COR-L47 (cell line): Measurements from ENCODE around the gene CPNE1.
A peak's percentile ranks its signal among the peaks of the same experiment; 100 is the strongest.

Source experiments
- DNase-seq: peaks from one replicate; lab custom pipeline; 2025; lab: John Stamatoyannopoulos, UW

The CPNE1 gene

GRCh38 chr20:35620818-35621559, 43.7 kb downstream of the CPNE1 start:
- DNase-seq, result no peak

GRCh38 chr20:35619196-35620095, 45.3 kb downstream of the CPNE1 start:
- peak; percentile 64 for DNase-seq

- no peak for DNase-seq
Observed at GRCh38 chr20:35618263-35619131, 46.2 kb downstream of the CPNE1 start.

- DNase-seq, result peak; percentile 34
Observed at GRCh38 chr20:35617397-35618262, 47.1 kb downstream of the CPNE1 start.

GRCh38 chr20:35616465-35617396, 48.0 kb downstream of the CPNE1 start:
- no peak for DNase-seq

GRCh38 chr20:35615667-35616464, 48.8 kb downstream of the CPNE1 start, which contains the start of gene SPAG4:
TSS of gene SPAG4 (plus strand) at chr20:35615829. CDS start at chr20:35616004, 175 bp downstream.
- peak; percentile 96 for DNase-seq

GRCh38 chr20:35611482-35611881, 53.2 kb downstream of the CPNE1 start:
- DNase-seq, result no peak

- no peak for DNase-seq
Observed at GRCh38 chr20:35610833-35611427, 53.8 kb downstream of the CPNE1 start.

GRCh38 chr20:35607003-35607735, 57.5 kb downstream of the CPNE1 start:
- no peak for DNase-seq

GRCh38 chr20:35606127-35606526, 58.6 kb downstream of the CPNE1 start:
- DNase-seq, result no peak

- no peak for DNase-seq
Observed at GRCh38 chr20:35604449-35604747, 60.3 kb downstream of the CPNE1 start.

GRCh38 chr20:35603695-35604448, 60.8 kb downstream of the CPNE1 start:
- no peak for DNase-seq

GRCh38 chr20:35602851-35603495, 61.7 kb downstream of the CPNE1 start:
- no peak for DNase-seq

GRCh38 chr20:35601990-35602389, 62.7 kb downstream of the CPNE1 start:
- DNase-seq, result no peak

GRCh38 chr20:35600993-35601973, 63.4 kb downstream of the CPNE1 start:
- peak; percentile 39 for DNase-seq
